Ovary (tissue), 9 donors: Measurements from ENCODE around the gene LMF2. TPM values are rescaled to one million over a fixed set of nuclear protein-coding genes. Genes with fewer than 3 reads are reported as not detected.

Experiments
- DNase-seq, 5 donors: peaks; one replicate each; pipeline ENCODE4 v3.0.0-alpha.2; 2019 to 2020
- H3K27ac ChIP-seq, 2 donors: fragments of 200-600 bp; one replicate each; pipeline versions ENCODE4 v1.5.1 to v1.8.0; 2019 to 2022
- H3K27me3 ChIP-seq: fragments of 200-600 bp; one replicate; pipeline ENCODE4 v1.8.0; 2022
- H3K36me3 ChIP-seq: fragments of 200-600 bp; sonication (generic); one replicate; pipeline ENCODE4 v1.5.1; 2019
- H3K4me1 ChIP-seq: one replicate; pipeline ENCODE4 v1.8.1; 2013; ENCODE audit warnings: mild to moderate bottlenecking, moderate library complexity; ENCODE audit not compliant: insufficient read depth
- H3K4me3 ChIP-seq: fragments of 200-600 bp; sonication (generic); one replicate; pipeline ENCODE4 v1.5.1; 2017
- H3K9me3 ChIP-seq, 2 donors: fragments of 200-600 bp in 1 of 2; sonication (generic) in 1 of 2; one replicate each; pipeline versions ENCODE4 v1.5.1 to v1.8.1; 2013 to 2019; ENCODE audit warnings: mild to moderate bottlenecking in 1 of 2, moderate library complexity in 1 of 2
- EP300 ChIP-seq: sonication (generic); formaldehyde crosslinking; IDR thresholded peaks from one replicate; pipeline ENCODE4 v1.6.1; 2017; ENCODE audit warnings: antibody characterized with exemption
- POLR2A ChIP-seq: fragments of 450-650 bp; IDR thresholded peaks from one replicate; pipeline ENCODE4 v1.6.1; 2017; ENCODE audit warnings: antibody characterized with exemption, mild to moderate bottlenecking, moderate library complexity
- WGBS, 3 donors: extraction: QIAGEN DNeasy Blood & Tissue Kit in 1 of 3; methylation state at CpG; one replicate each; pipeline versions ENCODE4 v1.1.5 to v1.1.7; 2013 to 2017; 5-methylcytosine and 5-hydroxymethylcytosine counted together
- intact Hi-C, 4 donors: fragments of 100-400 bp; cut with DNase I; formaldehyde crosslinking; loops; one replicate each; pipeline versions ENCODE4 v1.11.0 to v1.15.1; 2022 to 2023
- polyA plus RNA-seq, 2 donors: library from polyadenylated mRNA; stranded (reverse); fragments of 200-250 nt in 1 of 2; fragments of 350-450 nt in 1 of 2; fragmentation: Illumina TruSeq in 1 of 2; extraction: RNeasy Lipid Tissue Mini Kit (QIAGEN cat#74804) in 1 of 2; gene quantifications; one replicate each; pipeline ENCODE4 v1.2.3, GENCODE V29; 2013 to 2014
- total RNA-seq, 7 donors: library from RNA; depleted of rRNA in 2 of 7; stranded (reverse); fragments of >200 nt in 2 of 7; fragmentation: NEBNext Ultra II Directional in 3 of 7; extraction: Animal tissue kit (Norgen Biotek cat#: 25700) in 3 of 7; gene quantifications; one replicate each; pipeline versions ENCODE4 v1.1.0 to v1.2.4, GENCODE V29; 2016 to 2023
- TF ChIP-seq, protein P1 (sequence below), 3 donors: fragments of 450-650 bp in 2 of 3; fragments of 200-600 bp in 1 of 3; IDR thresholded peaks; one replicate each; pipeline versions ENCODE4 v1.5.1 to v1.8.0; 2016 to 2022; ENCODE audit warnings: antibody characterized with exemption in 3 of 3, mild to moderate bottlenecking in 1 of 3
- donor health status: DM: no; HTN: no; CAD: no; lungs with moderate emphysema.
- donor health status: DM: no; HTN: no; CAD: no.
- donor health status: Bipolar disorder and iron deficiency.
- donor health status: DM: yes; HTN: yes; CAD: no.
- donor health status: DM: no; HTN: no; CAD: no.
- donor health status: DM: yes; HTN: yes; CAD: no.

The LMF2 gene
- total and polyA plus RNA-seq, 9 donors: 1.5 to 76.6 (median 52.3) TPM

GRCh38 chr22:50531962-50532674 is 24.6 kb upstream of the LMF2 start:
- peak in 4 of 5 donors; percentile 45 to 71 (median 62) for DNase-seq
- H3K27me3 ChIP-seq: peaks cover 6% of the 10 kb centered on the region
- TF ChIP-seq POLR2A (no peak), EP300 (no peak)
- TF ChIP-seq, protein P1, sequence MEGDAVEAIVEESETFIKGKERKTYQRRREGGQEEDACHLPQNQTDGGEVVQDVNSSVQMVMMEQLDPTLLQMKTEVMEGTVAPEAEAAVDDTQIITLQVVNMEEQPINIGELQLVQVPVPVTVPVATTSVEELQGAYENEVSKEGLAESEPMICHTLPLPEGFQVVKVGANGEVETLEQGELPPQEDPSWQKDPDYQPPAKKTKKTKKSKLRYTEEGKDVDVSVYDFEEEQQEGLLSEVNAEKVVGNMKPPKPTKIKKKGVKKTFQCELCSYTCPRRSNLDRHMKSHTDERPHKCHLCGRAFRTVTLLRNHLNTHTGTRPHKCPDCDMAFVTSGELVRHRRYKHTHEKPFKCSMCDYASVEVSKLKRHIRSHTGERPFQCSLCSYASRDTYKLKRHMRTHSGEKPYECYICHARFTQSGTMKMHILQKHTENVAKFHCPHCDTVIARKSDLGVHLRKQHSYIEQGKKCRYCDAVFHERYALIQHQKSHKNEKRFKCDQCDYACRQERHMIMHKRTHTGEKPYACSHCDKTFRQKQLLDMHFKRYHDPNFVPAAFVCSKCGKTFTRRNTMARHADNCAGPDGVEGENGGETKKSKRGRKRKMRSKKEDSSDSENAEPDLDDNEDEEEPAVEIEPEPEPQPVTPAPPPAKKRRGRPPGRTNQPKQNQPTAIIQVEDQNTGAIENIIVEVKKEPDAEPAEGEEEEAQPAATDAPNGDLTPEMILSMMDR (IDR thresholded peaks at IDR 0.05): no peak
- H3K9me3 ChIP-seq: no peaks in the 10 kb centered on the region
- H3K36me3 ChIP-seq: no peaks in the 10 kb centered on the region
- 3 to 6% (median 3%) methylated on average over 51 to 56 of the region's 56 CpGs for WGBS, 3 donors
- H3K4me1 ChIP-seq: peaks cover 19% of the 10 kb centered on the region
- intact Hi-C loops: no loop called here
- H3K27ac ChIP-seq: no peak overlapping the region
- peak overlapping the region; percentile 37 for H3K4me3 ChIP-seq

DNA sequence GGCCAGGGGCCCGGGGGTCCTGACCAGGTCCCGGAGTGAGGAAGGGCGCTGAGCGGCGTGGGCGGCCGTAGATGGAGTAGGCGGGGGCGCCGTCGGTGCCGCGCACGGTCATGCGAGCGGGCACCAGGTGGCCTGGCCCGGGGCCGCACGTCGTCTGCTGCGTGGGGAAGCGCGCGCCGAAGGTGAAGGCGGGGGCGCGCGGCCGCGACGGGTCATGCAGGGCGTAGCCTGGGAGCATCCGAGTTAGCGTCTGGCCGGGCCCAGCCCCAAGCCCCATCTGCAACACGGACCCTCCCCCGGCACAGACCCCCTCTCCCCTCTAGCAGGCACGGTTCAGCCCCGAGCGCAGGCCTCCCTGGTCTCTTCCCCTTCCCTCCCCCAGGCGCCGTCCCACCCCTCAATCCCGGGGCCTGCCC is 24.1 kb upstream of the LMF2 start:
- 1% methylated on average over 18 to 44 of the region's 44 CpGs for WGBS, 3 donors
- no peaks in the 10 kb centered on the region for H3K36me3 ChIP-seq
- H3K4me3 ChIP-seq: peak overlapping the region; percentile 37
- H3K4me1 ChIP-seq: peaks cover 23% of the 10 kb centered on the region
- H3K27me3 ChIP-seq: peaks cover 6% of the 10 kb centered on the region
- H3K27ac ChIP-seq: no peak overlapping the region
- DNase-seq: no peak
- TF ChIP-seq, protein P1 (IDR thresholded peaks at IDR 0.05): no peak
- TF ChIP-seq EP300 (no peak), POLR2A (no peak)
- intact Hi-C loops: no loop called here
- H3K9me3 ChIP-seq: no peaks in the 10 kb centered on the region

- intact Hi-C loops: no loop called here
- no peak for TF ChIP-seq EP300
- TF ChIP-seq, protein P1 (IDR thresholded peaks at IDR 0.05): no peak
- no peak for TF ChIP-seq POLR2A
- Histone ChIP-seq H3K4me1 (peaks cover 25% of the 10 kb centered on the region), H3K4me3 (peak overlapping the region; percentile 37), H3K36me3 (no peaks in the 10 kb centered on the region), H3K9me3 (no peaks in the 10 kb centered on the region), H3K27ac (peak overlapping the region in 1 of 2 donors; percentile 39), H3K27me3 (peaks cover 6% of the 10 kb centered on the region)
- DNase-seq: peak in 3 of 5 donors; percentile 49 to 72 (median 71)
- WGBS, 3 donors: 3 to 6% (median 4%) methylated on average over 33 to 53 of the region's 53 CpGs
Observed at GRCh38 chr22:50530877-50531545, 23.5 kb upstream of the LMF2 start.

GRCh38 chr22:50530580-50530876 is 23.0 kb upstream of the LMF2 start:
- Histone ChIP-seq H3K4me3 (peak overlapping the region; percentile 37), H3K4me1 (peaks cover 25% of the 10 kb centered on the region), H3K9me3 (no peaks in the 10 kb centered on the region), H3K27ac (peak overlapping the region in 1 of 2 donors; percentile 39), H3K27me3 (peaks cover 6% of the 10 kb centered on the region), H3K36me3 (no peaks in the 10 kb centered on the region)
- intact Hi-C loops: no loop called here
- WGBS, 3 donors: 0 to 1% (median 1%) methylated on average over 17 to 21 of the region's 21 CpGs
- DNase-seq: peak in 3 of 5 donors; percentile 56 to 64 (median 61)
- TF ChIP-seq, protein P1 (IDR thresholded peaks at IDR 0.05): no peak
- TF ChIP-seq POLR2A (no peak), EP300 (no peak)
